GM21367 (cell line): ENCODE results near the gene NUSAP1.
A peak's percentile ranks its signal among the peaks of the same experiment; 100 is the strongest.
"Not testable (repeated sequence)": the region's sequence is repeated elsewhere in the genome, so short reads cannot be mapped to it uniquely, and the experiment has no call there.

Source experiments
- ATAC-seq: cut with Tn5 transposase; IDR thresholded peaks from one replicate; pipeline ENCODE4 v1.9.1; 2021; ENCODE audit not compliant: unreplicated experiment

The NUSAP1 gene

GRCh38 chr15:41332194-41333025 is at the start of gene NUSAP1, which contains the start of gene OIP5:
Gene NUSAP1, plus strand, starts transcription at chr15:41332881. Its CDS starts 77 bp downstream, at chr15:41332958.
Gene OIP5, minus strand, starts transcription at chr15:41332591. Its CDS starts 30 bp downstream, at chr15:41332561.
- peak; percentile 78 for ATAC-seq

- ATAC-seq = not testable (repeated sequence)
These were observed 49.6 kb upstream of the NUSAP1 start for GRCh38 chr15:41282980-41283652.

GRCh38 chr15:41283653-41284426 is 48.8 kb upstream of the NUSAP1 start:
- ATAC-seq = peak; percentile 93

GRCh38 chr15:41284427-41285177 is 48.1 kb upstream of the NUSAP1 start:
- ATAC-seq = no peak

- ATAC-seq = no peak
These were observed 47.4 kb upstream of the NUSAP1 start for GRCh38 chr15:41285285-41285684.

- no peak for ATAC-seq
These were observed 45.9 kb upstream of the NUSAP1 start for GRCh38 chr15:41286665-41287333.

- ATAC-seq = no peak
These were observed 44.2 kb upstream of the NUSAP1 start for GRCh38 chr15:41288464-41288863.

- no peak for ATAC-seq
These were observed 42.7 kb upstream of the NUSAP1 start for GRCh38 chr15:41289953-41290352.

- peak; percentile 72 for ATAC-seq
These were observed 41.5 kb upstream of the NUSAP1 start for GRCh38 chr15:41291065-41291631.

GRCh38 chr15:41292521-41292920 is 40.2 kb upstream of the NUSAP1 start:
- ATAC-seq = no peak

- not testable (repeated sequence) for ATAC-seq
These were observed 31.5 kb upstream of the NUSAP1 start for GRCh38 chr15:41301139-41301538.

- ATAC-seq = no peak
These were observed 31.1 kb upstream of the NUSAP1 start for GRCh38 chr15:41301587-41301986.

- ATAC-seq = no peak
These were observed 28.4 kb upstream of the NUSAP1 start for GRCh38 chr15:41304149-41304770.

- ATAC-seq = no peak
These were observed 25.0 kb upstream of the NUSAP1 start for GRCh38 chr15:41307679-41308078.

GRCh38 chr15:41309226-41309905 is 23.3 kb upstream of the NUSAP1 start:
- no peak for ATAC-seq

GRCh38 chr15:41320805-41321330 is 11.8 kb upstream of the NUSAP1 start:
- ATAC-seq = not testable (repeated sequence)

- no peak for ATAC-seq
These were observed 9.1 kb upstream of the NUSAP1 start for GRCh38 chr15:41323611-41324010.

GRCh38 chr15:41331281-41331680 is 1.4 kb upstream of the NUSAP1 start:
- ATAC-seq = no peak

GRCh38 chr15:41331833-41332193 is 868 bp upstream of the NUSAP1 start:
- no peak for ATAC-seq
